OCI-LY3 (cell line): Measurements from ENCODE around the gene ABHD17A.
"Not testable (repeated sequence)": the region's sequence is repeated elsewhere in the genome, so short reads cannot be mapped to it uniquely, and the experiment has no call there.

Experiments used
- H2AFZ ChIP-seq: fragments of 200-600, 300-600 bp; shearing (Covaris generic); 2 replicates; pipeline ENCODE4 v1.6.0; 2014; ENCODE audit warnings: antibody characterized with exemption, low read depth, low read length
- H3K27ac ChIP-seq: fragments of 200-600, 300-600 bp; sonication (generic); 2 replicates; pipeline ENCODE4 v1.5.1; 2014; ENCODE audit warnings: mild to moderate bottlenecking, low read length, moderate library complexity, mixed read lengths
- H3K27me3 ChIP-seq: fragments of 200-600, 300-600 bp; sonication (generic); 2 replicates; pipeline ENCODE4 v1.6.1; 2014; ENCODE audit warnings: low read depth, low read length, mixed read lengths
- H3K36me3 ChIP-seq: fragments of 200-600, 300-600 bp; sonication (generic); replicated peaks from 2 replicates; pipeline ENCODE3; 2014; ENCODE audit warnings: low read depth, low read length, mixed read lengths
- H3K4me1 ChIP-seq: fragments of 300-600, 200-600 bp; sonication (generic); 2 replicates; pipeline ENCODE4 v1.6.1; 2014; ENCODE audit warnings: low read length, mixed read lengths
- H3K4me2 ChIP-seq: fragments of 200-600, 300-600 bp; sonication (generic); 2 replicates; pipeline ENCODE4 v1.6.1; 2014; ENCODE audit warnings: low read length, mixed read lengths
- H3K4me3 ChIP-seq: fragments of 300-600, 200-600 bp; sonication (generic); 2 replicates; pipeline ENCODE4 v1.5.1; 2014; ENCODE audit warnings: antibody characterized with exemption, mild to moderate bottlenecking, low read length, moderate library complexity
- H3K79me2 ChIP-seq: fragments of 300-600, 200-600 bp; shearing (Covaris generic); 2 replicates; pipeline ENCODE4 v1.6.1; 2014; ENCODE audit warnings: mild to moderate bottlenecking, low read length, mixed read lengths
- H3K9ac ChIP-seq: fragments of 300-600, 200-600 bp; shearing (Covaris generic); 2 replicates; pipeline ENCODE4 v1.6.0; 2014; ENCODE audit warnings: mild to moderate bottlenecking, low read length, moderate library complexity
- H3K9me3 ChIP-seq: fragments of 200-600, 300-600 bp; shearing (Covaris generic); 2 replicates; pipeline ENCODE4 v1.6.1; 2014; ENCODE audit warnings: low read length, mixed read lengths; ENCODE audit not compliant: insufficient read depth
- H4K20me1 ChIP-seq: fragments of 200-600, 300-600 bp; sonication (generic); 2 replicates; pipeline ENCODE4 v1.6.1; 2016; ENCODE audit warnings: low read length, mixed read lengths; ENCODE audit not compliant: insufficient read depth
- CTCF ChIP-seq: fragments of 200-600, 300-600 bp; sonication (generic); IDR thresholded peaks from 2 replicates; pipeline ENCODE4 v1.5.1; 2014; ENCODE audit warnings: antibody characterized with exemption, low read length, low read depth
- EZH2phosphoT487 ChIP-seq: fragments of 200-600 bp; shearing (Covaris generic); IDR thresholded peaks from 2 replicates; pipeline ENCODE4 v1.6.1; 2018; ENCODE audit warnings: antibody characterized with exemption, mixed run types, low read depth

ABHD17A gene

GRCh38 chr19:1876496-1877279, 8.6 kb downstream of the ABHD17A start:
- Histone ChIP-seq H3K36me3 (peaks cover 19% of the 10 kb centered on the region), H3K4me3 (peak overlapping the region; percentile 90), H3K4me1 (peaks cover 13% of the 10 kb centered on the region), H3K79me2 (peaks cover 55% of the 10 kb centered on the region), H3K27ac (peak overlapping the region; percentile 18; the same call in 1 of the 2 replicates), H4K20me1 (peaks cover 24% of the 10 kb centered on the region), H3K4me2 (peak overlapping the region; percentile 77), H3K9ac (peak overlapping the region; percentile 47)
- peak; percentile 1 for TF ChIP-seq CTCF
- H2AFZ ChIP-seq, H3K9me3 ChIP-seq, H3K27me3 ChIP-seq: not testable (repeated sequence)

GRCh38 chr19:1875646-1876495, 9.4 kb downstream of the ABHD17A start:
- no peak overlapping the region for H2AFZ ChIP-seq
- H3K9ac ChIP-seq = peak overlapping the region; percentile 94
- peak overlapping the region; percentile 65 for H3K27ac ChIP-seq
- peaks cover 27% of the 10 kb centered on the region for H3K36me3 ChIP-seq
- H3K4me3 ChIP-seq = peak overlapping the region; percentile 90
- TF ChIP-seq EZH2phosphoT487 (no peak), CTCF (0 out of 2 replicates have a peak, but pooled peaks have one; percentile 14)
- peaks cover 24% of the 10 kb centered on the region for H4K20me1 ChIP-seq
- no peaks in the 10 kb centered on the region for H3K27me3 ChIP-seq
- H3K4me2 ChIP-seq = peak overlapping the region; percentile 77
- H3K79me2 ChIP-seq = peaks cover 59% of the 10 kb centered on the region
- H3K9me3 ChIP-seq = no peaks in the 10 kb centered on the region
- peaks cover 13% of the 10 kb centered on the region for H3K4me1 ChIP-seq

- not testable (repeated sequence) for H3K9me3 ChIP-seq, H3K27me3 ChIP-seq, H2AFZ ChIP-seq
- peak overlapping the region; percentile 90 for H3K4me3 ChIP-seq
- H3K4me2 ChIP-seq = peak overlapping the region; percentile 77
- peak overlapping the region; percentile 65 for H3K27ac ChIP-seq
- peaks cover 55% of the 10 kb centered on the region for H3K79me2 ChIP-seq
- peaks cover 13% of the 10 kb centered on the region for H3K4me1 ChIP-seq
- H3K36me3 ChIP-seq = peaks cover 30% of the 10 kb centered on the region
- H3K9ac ChIP-seq = peak overlapping the region; percentile 94
- peaks cover 24% of the 10 kb centered on the region for H4K20me1 ChIP-seq
These were observed 10.0 kb downstream of the ABHD17A start for GRCh38 chr19:1875265-1875645.

DNA sequence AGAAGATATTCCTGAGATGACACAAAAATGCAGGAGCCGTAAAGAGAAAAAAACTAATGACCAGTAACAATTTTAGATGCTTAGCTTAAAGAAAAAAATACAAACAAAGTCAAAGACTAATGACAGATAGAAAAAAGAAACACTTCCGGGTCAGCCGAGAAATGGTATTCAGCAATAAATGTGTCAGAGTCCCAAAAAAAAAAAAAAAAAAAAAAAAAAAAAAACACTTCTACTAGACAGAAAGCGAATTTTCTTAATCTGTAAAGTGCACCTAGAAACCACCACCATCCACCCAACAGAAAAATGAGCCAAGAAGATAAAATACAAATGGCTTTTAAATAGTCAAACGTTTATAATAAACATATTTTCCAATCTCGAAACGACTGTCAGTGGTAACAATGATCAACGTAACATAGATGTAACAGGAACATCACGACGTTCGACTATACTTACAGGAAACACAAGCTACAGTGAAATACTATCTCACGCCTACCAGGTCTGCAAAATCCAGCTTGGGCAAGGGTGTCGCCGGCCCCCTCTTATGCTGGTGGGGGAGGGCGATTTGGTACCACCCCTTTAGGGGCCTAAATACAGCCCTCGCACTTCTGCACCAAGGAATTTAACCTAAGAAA, 10.6 kb downstream of the ABHD17A start:
- Histone ChIP-seq H3K27me3 (no peaks in the 10 kb centered on the region), H3K9me3 (no peaks in the 10 kb centered on the region), H3K79me2 (peaks cover 55% of the 10 kb centered on the region), H3K4me1 (peaks cover 13% of the 10 kb centered on the region), H3K36me3 (peaks cover 32% of the 10 kb centered on the region), H3K27ac (peak overlapping the region; percentile 65), H4K20me1 (peaks cover 24% of the 10 kb centered on the region), H3K9ac (peak overlapping the region; percentile 94), H2AFZ (no peak overlapping the region), H3K4me3 (peak overlapping the region; percentile 90), H3K4me2 (peak overlapping the region; percentile 77)
- no peak for TF ChIP-seq CTCF
- TF ChIP-seq EZH2phosphoT487 = no peak
